GM11168 (cell line): Measurements from ENCODE around the gene C13orf46.

Experiments
- in situ Hi-C: fragments of 300-500 bp; cut with MboI; formaldehyde crosslinking; loops from one replicate; pipeline ENCODE4 v1.12.0; 2022; ENCODE audit warnings: low sequenced_read_pairs; ENCODE audit not compliant: unreplicated experiment

C13orf46 gene

DNA sequence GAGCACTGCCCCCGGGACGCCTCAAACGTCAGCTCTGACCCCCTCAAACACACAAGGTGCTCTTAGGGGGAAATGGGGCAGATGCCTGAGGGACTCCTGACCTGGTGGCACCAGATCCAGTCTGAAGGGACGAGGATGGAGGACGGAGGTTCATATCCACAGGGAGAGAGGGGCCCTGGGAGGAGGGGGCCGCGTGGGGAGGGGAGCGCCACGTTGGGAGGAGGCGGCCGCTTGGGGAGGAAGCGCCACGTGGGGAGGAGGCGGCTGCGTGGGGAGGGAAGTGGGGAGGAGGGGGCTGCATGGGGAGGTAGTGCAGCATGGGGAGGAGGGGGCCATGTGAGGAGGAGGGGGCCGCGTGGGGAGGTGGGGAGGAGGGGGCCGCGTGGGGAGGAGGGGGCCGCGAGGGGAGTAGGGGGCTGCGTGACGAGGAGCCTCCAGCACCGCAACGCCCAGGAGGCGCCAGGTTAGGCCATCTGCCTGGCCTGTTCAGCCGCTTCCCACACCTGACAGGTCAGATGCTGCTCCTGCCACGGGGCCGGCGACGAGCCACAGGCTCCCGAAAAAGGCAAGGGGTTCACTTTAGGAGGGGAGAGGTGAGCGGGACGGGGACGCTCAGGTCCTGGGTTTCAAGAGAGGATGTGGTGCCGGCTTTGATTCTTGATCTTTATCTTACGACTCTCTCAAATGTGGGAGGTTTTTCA lies 36.7 kb upstream of the C13orf46 start:
- in situ Hi-C loops: no loop called here

DNA sequence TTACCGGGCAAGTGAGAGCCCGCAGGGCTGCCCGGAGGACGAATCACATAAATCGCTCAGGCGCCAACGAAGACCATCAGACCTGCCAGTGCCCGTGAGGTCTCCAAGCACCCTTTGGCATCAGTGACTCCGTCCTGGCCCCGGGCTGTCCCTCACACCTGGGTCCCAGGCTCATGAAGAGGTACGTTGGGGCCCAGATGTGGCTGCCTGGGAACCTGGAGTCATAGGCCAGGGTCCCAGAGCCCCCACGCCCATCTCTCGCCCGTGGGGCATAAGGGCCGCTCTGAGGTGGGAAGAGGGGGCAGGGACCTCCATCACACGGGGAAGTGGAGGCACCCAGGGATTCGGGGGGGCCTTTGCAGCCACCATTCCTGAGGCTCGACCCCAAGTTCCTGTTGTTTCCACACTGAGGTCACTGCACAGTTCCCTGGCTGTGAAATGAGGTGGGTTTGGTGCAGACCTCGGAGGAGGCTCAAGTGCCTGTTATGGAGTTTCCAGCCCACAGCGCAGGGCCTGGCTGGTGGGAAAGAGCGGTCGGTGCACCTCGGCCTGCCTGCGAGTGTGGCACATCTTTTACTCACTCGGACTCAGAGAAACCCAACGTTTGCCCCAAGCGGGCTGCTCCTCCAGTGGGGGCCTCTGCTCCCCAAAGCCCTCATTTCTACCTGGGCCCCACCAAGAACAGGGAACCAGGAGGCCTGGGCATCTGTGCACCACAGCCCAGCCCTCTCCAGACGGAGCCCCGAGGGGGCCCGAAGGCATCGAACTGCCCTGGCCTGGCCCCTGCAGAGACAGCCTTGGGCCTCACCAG lies 35.9 kb upstream of the C13orf46 start:
- in situ Hi-C loops: no loop called here

DNA sequence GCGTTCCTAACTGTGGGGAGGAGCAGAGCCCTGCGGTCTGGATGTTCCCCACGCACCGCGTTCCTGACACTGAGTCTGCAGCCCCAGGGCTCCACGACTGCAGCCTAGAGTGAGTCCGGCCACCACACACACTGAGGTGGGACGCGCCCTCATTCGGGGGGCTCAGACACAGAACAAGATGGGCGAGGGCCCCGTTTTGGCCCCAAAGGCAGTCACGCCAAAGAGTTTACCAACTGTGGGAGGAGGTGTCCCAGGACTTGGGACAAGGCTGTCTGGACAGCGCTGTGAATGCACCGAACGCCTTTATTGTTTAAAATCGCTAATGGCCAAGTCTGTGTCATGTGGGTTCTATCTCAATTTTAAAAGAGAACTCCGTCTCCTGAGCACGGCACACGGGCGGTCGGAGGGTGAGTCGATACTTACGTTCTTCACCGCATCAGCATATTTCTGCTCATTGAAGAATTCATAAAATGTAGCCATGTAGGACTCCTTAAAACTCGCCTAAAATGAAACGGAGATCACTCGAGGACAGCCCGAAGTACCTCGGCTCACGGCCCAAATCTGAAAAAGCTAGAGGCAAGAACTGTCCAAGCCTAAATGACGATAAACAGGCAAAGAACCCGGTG lies 35.2 kb upstream of the C13orf46 start:
- in situ Hi-C loops: no loop called here

DNA sequence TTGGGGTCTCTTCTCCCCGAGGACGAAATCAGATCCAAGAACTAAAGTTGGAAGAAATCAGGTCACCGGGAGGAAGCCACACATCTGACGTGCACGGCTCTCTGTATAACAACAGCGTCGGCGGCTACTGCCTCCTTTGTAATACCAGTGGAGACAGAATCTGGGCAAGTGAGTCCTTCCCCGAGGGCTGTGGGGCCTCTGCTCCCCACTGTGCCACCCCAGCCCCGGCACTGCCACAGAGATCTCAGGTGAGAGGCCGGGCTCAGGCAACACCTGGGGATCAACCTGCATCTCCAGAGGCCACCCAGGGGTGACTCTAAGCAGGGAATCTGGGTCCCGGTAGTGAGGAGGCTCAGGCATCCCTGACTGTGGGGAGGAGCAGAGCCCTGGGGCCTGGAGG lies 33.7 kb upstream of the C13orf46 start:
- in situ Hi-C loops: no loop called here

DNA sequence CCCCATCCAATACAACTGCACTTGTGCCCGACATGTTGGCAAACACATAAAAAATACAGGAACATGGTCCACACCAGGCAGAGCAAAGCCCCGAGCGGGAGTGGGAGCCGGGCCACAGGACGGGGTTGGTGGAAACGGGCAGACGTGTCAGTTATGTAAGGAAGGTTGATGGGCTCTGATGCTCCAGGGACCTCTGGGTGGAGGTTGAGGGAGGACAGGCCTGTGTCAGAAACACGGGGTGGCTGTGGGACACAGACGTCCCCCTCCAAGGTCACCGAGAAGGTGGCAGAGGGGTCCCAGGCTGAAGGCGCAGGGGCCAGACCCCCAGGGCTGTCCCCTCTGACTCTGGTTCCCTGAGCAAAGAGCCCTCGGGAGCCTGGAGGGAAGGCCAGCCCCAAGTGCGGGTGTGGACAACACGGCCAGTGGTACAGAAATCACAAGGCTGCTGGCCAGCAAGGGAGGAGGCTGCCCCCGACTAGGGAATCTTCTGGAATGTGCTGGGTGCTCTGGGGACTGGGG lies 31.4 kb upstream of the C13orf46 start:
- in situ Hi-C loops: no loop called here

DNA sequence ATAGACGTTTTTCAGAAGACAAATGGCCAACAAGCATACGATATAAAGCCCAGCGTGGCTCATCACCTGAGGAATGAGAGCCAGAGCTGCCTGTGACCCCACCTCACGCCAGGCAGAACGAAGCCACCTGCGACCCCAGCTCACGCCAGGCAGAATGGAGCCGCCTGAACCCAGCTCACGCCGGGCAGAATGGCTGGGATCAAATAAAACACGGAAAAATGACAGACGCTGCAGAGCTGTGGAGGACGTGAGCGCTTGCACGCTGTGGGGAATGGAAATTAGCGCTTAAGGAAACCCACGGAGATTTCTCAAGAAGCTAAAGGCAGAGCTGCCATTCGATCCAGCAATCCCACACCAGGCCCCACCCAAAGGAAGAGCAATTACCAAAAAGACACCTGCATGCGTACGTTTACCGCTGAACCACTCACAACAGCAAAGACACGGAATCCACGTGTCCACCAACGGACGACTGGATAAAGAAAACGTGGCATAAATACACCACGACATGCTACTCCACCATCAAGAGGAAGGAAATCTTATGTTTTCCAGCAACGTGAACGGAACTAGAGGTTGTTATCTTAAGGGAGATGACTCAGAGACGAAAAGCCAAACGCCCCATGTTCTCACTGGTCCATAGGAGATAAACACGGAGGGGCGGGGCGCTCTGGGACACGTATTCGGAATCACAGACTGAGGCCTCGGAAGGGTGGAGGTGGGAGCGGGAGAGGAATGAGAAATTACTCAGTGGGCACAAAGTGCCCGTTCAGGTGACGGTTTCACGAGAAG lies 30.7 kb upstream of the C13orf46 start:
- in situ Hi-C loops: no loop called here

DNA sequence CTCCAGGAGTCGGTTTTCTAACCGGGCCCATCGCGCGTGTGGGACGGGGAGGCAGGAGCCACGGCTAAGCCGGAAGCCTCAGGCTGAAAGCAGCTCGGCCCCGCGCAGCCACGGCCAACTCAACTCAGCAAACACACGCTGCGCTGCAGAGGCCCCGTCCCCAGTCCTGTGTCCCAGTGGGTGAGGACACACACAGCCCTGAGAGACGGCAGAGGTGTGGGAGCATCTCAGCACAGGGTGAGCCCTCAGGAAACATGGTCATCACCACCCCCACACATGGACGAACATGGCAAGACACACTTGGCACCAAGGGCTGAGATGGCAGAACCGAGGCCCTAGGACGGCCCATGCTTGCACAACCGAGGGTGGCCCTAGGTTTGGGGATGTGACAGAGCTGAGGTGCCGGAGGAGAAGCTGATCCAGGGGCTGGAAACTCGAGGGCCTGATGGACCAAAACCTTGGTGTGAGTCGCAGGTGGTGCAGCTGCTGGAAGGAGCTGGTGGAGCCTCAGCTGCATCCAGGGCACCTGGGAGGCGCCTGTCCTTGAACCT lies 29.0 kb upstream of the C13orf46 start:
- in situ Hi-C loops: no loop called here

DNA sequence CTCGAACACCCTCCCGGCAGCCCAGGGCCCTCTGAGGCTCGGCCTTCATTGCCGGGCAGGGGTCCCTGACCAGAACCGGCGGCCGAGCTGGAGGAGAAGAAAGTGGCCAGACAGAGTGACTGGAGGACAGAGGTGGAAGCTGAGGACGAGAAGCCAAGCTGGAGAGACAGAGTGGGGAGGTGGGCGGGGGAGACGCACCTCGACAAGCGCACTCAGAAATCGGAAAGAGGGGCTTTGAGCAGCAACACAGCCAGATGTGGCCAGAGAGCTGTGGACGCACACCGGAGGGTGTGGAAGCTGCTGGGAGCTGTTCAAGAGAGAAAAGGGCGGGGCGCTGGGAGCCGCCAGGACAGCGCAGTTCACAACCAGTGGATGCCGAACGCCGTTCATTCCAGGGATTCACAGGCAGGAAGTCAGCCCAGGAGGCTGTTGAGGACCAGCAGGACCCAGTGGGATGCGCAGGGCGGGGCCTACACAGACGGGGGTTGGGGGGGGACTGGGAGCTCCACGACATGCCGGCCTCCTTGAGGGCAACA lies 28.2 kb upstream of the C13orf46 start:
- in situ Hi-C loops: no loop called here

DNA sequence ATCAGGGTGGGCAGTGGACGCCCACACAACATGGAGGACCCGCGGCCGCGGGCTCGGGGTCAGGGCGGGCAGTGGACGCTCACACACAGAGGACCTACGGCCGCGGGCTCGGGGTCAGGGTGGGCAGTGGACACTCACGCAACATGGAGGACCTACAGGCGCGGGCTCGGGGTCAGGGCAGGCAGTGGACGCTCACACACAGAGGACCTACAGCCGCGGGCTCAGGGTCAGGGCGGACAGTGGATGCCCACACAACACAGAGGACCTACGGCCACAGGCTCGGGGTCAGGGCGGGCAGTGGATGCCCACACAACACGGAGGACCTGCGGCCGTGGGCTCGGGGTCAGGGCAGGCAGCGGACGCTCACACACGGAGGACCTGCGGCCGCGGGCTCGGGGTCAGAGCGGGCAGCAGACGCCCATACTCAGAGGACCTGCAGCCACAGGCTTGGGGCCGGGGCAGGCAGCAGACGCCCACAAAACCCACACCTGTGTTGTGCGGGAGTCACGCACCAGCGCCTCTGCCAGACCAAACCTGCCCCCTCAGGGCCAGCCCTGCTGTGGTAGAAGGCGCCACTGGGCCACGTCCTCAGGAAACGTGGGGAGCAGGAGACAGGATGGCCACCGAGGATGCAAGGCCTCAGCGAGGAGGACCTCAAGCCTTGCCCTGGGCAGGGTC lies 27.6 kb upstream of the C13orf46 start:
- in situ Hi-C loops: no loop called here

DNA sequence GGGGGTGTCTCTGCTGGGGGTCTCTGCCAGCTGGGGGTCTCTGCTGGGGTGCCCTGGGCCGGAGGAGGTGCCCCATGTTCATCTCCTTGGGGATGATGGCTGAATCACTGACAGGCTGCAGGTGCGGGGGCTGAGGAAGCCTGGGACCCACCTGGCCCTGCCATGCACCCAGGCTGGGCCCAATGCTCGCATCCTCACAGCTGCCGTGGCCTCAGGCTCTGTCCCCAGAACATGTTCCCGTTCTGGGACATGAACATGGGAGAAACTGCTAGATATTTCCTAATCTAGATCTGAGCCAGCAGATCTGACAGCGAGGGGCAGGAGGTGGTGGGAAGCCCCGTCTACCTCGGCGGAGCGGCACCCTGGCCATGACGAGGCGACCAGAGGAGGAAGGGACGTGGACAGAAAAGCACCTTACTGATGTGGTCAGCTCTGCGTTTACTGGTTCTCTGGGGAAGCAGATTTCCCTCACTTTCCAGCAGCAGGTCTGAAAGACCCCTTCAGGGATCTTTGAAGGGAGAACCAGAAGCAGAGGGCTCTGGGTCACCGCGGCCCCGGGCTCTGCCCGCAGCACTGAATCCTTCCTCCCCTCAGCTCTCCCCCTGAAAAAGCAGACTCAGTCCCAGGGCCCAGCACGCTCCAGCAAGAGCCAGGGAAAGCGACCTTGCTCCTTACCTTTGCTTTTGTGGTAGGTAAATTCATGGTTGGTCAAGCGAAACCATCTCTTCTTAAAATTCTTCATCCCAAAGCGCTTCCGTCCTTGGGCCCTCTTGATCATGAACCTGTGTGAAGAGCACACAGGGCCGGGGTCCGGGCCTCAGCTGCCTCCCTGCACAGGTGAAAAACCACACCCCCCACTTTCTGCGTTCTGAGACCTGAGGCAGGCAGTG lies 26.5 kb upstream of the C13orf46 start:
- in situ Hi-C loops: no loop called here

DNA sequence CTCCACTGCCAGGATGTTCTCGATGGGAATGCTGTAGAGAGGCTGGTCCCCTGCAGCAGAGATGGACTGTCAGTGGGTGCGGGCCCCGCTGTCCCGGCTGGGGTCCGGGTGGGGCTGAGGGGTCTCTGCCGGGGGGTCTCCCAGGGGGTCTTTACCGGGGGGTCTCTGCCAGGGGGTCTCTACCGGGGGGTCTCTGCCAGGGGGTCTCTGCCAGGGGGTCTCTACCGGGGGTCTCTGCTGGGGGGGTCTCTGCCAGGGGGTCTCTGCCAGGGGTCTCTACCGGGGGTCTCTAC lies 25.7 kb upstream of the C13orf46 start:
- in situ Hi-C loops: no loop called here

DNA sequence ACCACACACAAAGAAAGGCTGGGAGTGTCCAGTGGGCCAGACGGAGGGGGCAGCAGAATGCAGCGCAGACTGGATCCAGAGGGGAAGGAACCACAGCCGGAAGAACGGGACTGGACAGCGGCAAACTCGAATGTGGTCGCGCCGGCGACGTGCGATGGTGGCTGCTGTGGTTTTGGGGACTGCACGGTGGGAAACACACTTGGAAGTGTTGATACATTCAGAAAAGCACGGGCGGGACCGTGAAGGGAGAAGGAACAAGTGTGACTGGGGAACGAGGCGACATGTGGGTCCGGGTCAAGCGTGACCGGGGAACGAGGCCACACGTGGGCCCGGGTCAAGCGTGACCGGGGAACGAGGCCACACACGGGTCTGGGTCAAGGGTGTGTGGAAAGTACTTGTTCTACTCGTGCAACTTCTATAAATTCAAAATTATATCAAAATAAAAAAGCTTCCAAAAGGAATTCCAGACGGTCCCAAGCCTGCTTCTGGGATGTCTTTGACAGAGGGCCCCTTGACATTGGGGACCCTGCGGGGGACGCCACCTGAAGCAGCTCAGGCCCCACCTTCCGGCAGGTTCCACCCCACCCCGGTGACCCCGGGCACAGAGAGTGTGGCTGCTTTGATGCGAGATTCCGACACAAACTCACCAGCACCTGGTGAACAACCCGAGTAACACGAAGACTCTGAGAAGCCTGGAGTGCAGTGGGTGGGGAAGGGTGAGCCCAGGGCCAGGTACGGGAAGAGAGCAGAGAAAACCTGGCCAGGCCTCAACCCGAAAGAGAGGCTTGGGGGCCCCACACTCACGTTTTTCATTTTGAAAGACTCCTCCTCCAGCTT lies 25.1 kb upstream of the C13orf46 start:
- in situ Hi-C loops: no loop called here

DNA sequence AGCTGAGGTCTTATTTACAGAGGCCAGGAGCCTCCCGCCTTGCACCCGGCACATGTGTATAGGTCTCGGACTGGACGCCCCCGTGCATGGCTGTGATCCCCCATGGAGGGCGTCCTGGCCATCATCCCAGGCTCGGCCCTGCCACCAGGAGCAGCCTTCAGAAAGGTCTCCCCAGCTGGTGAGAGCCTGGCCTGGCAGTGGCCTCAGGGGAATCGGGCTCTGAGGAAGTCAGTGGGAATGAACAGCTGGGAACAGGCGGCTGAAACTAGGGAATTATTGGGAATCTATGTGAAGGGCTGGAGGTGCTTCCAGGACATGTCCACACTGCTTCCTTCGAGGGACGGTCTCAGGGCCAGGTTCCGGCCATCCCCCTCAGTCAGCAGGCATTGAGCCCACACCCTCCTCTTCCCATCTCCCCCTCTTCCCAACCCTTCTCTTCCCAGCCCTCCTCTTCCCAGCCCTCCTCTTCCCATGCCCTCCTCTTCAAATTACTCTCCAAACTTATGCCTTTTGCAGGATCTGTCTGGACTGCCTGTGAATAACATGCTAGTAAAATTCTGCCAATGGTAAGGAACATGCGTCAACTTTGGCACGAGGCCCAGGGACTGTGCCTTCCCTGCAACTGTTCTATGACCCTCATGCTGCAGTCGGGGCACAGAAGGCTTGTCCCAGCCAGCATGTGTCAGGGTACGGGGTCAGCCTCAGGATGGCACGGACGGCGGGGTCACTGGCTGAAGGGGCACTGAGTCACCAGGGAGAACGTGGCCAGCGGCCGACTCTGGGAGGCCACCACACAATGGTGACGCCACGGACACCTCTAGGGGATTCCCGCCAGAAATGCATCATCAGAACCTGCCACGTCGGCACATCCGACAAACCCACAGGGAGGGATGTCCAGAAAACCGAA lies 24.2 kb upstream of the C13orf46 start:
- in situ Hi-C loops: no loop called here

DNA sequence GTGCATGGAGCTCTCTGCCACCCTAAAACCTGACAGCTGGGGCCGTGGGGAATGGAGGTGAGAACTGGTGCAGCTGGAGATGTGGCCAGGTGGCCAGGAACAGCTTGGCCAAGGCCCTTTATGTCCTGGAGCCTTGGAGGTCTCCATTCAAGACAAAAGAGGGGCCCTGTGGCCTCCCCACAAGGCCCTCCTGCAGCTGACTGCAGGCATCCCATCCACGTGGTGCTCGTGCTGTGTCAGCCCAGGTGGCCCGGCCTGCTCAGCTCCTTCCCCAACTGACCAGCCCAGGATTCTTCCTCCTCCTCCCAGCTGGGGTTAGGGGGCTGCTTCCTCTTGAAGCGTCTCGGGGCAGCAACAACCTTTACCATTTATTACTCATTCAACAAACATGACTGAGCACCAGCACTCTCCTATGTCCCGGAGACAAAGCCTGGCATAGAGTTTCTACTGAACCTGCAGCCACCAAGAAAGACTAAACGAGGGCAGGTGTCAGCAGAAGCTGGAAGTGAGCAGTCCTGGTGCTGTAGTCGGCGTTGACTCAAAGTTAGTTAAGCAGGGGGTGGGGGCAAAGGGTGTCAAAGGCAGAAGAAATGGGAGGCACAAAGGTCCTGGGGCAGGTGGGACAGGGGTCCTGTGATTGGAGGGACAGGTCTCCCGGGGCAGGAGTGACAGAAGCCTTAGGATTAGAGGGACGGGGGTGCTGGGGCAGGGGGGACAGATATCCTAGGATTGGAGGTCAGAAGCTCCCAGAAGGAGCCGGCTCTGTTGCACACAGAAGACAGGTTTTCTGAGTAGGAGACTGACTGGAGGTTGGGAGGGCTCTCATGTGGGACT lies 23.3 kb upstream of the C13orf46 start:
- in situ Hi-C loops: no loop called here

DNA sequence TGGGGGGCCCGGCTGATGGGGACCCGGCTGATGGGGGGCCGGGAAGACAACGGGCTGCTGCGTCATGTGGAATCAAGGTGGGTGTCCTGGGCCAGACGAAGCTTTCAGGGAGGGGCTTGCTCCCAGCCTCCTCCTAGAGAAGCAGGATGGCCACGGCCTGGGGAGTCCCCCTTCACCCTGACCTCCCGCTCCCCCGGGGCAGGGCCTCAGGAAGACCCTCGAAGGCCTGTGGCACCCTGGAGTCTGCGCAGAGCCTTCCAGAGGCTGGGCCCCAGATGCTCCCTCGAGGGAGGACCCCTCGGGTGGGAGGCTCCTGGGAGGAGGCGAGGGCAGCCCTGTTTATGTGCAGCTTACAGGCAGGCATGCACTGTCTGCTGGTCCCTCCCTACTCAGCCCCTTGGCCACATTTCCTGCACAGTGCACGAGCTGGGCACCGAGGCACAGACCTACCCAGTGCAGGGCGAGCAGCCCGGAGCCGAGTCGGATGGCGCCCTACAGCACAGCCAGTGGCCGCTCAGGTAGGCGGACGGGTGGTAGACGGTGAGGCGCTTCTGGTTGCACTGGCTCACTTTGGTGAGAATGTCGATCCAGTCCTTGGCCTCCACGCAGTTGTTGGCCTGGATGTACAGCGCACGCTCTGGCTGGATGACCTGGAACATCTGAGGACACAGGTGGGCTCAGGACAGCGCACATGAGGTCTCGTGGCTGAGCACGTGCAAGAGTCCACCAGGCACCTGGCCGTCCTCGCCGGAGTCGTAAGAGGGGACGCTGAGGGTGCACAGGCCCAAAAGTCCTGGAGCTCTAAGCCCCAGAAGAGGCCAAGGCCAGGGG lies 22.4 kb upstream of the C13orf46 start:
- in situ Hi-C loops: no loop called here
